Fibroblast of skin of left biceps (primary cell): Measurements from ENCODE around the gene RPS6KA2.

ENCODE experiments used
- DNase-seq, 2 experiments: peaks; one replicate each; pipeline ENCODE4 v3.0.0-alpha.2; 2013; ENCODE audit warnings: low read depth in 2 of 2

RPS6KA2 gene

GRCh38 chr6:166627033-166627874 is at the start of gene RPS6KA2:
TSS of gene RPS6KA2 (minus strand) at chr6:166627251. CDS start at chr6:166627019, 232 bp downstream.
- DNase-seq, result peak; percentile 99

- DNase-seq, result no peak
Observed at GRCh38 chr6:166676270-166676860, 49.3 kb upstream of the RPS6KA2 start.

- no peak for DNase-seq
Observed at GRCh38 chr6:166675736-166676135, 48.7 kb upstream of the RPS6KA2 start.

GRCh38 chr6:166673309-166673708 is 46.3 kb upstream of the RPS6KA2 start:
- DNase-seq, result no peak

GRCh38 chr6:166672624-166673206 is 45.7 kb upstream of the RPS6KA2 start:
- no peak for DNase-seq

GRCh38 chr6:166672146-166672545 is 45.1 kb upstream of the RPS6KA2 start:
- no peak for DNase-seq

DNA sequence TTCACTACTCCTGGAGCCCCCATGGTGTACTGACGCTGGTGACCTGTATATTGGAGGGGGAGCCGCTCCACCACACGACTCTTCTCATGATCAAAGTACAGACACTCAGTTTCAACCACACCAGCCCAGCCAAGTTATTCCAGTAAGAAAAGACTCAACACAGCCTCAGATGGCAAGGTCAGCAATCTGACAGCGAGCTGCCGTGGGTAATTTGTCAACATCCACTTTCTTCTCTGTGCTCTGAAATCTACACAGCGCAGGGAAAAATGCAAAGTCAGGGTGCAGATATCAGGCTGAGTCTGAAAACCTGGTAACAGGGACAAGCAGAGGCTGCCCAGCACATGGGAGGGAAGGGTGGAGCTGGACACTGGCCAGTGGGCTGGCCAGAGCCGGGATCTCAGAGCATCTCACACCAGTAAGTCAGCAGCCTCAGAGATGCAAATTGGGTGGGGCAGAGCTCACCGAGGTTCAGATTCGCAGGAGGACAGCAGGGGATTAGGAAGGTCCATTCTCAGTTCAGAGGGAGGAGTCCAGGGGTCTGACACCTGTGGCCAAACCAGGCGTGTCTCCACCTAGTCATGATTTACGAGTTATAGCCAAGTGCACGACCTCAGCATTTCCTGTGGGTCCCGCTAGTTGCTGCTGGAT is 44.5 kb upstream of the RPS6KA2 start:
- DNase-seq, result no peak

DNA sequence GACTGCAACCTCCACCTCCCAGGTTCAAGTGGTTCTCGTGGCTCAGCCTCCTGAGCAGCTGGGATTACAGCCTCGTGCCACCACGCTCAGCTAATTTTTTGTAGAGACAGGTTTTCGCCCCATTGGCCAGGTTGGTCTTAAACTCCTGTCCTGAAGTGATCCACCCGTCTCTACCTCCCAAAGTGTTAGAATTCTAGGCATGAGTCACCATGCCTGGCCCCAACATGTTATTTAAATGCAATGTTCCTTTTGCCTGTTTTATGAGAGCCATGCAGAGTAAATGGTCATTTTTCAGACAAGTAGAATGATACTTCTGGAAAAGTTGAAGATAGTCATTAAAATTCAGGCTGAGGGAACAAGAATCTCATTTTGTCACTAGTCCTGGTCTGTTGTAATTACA is 43.8 kb upstream of the RPS6KA2 start:
- DNase-seq, result no peak

DNA sequence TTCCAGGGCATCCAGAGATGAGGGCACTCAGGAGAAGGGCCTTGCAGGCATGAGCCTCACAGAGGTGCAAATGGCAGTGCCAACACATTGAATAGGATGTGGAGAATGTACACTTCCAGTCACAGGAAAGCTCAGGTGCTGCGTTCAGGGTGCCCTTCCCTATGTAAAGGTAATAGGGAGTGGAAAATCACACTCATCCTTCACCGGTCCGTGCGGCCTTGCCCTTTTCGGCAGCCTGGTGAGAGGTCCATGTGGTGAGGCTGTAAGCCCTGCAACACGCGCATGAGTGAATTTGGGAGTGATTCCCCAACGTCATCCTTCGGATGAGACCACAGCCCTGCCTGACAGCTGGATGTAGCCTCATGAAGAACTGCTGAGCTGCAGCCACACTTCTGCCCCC is 43.0 kb upstream of the RPS6KA2 start:
- no peak for DNase-seq

- DNase-seq, result no peak
Observed at GRCh38 chr6:166667796-166668610, 41.0 kb upstream of the RPS6KA2 start.

- no peak for DNase-seq
Observed at GRCh38 chr6:166664135-166664534, 37.1 kb upstream of the RPS6KA2 start.

GRCh38 chr6:166663568-166663967 is 36.5 kb upstream of the RPS6KA2 start:
- no peak for DNase-seq

- no peak for DNase-seq
Observed at GRCh38 chr6:166662690-166663089, 35.6 kb upstream of the RPS6KA2 start.

DNA sequence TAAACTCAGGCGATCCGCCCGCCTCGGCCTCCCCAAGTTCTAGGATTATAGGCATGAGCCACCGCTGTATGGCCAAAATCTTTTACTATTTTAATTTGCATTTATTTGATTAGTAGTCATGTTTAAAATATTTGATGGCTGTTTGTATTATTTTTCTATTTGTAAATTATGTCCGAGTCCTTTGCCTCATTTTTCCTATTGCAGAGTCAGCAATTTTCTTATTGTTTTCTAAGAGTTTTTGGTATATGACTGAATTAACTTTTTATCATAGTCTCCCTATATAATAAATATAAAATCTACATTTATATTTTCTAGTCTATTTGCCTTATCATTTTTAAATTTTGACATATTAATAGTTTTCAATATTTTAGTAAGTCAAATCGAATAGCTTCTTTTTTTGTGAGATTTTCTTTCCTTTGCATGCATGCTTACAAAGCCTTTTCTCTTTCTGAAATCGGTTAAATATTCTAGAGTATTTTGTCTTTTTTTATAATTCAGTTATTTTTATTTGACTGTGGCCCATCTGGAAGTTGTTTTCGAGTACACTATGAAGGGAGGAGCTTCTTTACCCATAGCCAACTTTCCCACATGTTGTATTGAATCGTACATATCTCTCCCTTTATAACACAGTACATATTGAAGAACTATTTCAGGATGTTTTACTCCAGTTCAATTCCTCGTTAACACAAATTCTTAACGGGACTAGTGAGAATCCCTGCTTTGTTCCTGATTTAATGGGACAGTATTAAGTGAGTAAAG is 34.5 kb upstream of the RPS6KA2 start:
- no peak for DNase-seq

GRCh38 chr6:166660157-166660688 is 33.2 kb upstream of the RPS6KA2 start:
- DNase-seq, result no peak

GRCh38 chr6:166659581-166659980 is 32.5 kb upstream of the RPS6KA2 start:
- DNase-seq, result no peak

GRCh38 chr6:166658792-166659150 is 31.7 kb upstream of the RPS6KA2 start:
- DNase-seq, result no peak

DNA sequence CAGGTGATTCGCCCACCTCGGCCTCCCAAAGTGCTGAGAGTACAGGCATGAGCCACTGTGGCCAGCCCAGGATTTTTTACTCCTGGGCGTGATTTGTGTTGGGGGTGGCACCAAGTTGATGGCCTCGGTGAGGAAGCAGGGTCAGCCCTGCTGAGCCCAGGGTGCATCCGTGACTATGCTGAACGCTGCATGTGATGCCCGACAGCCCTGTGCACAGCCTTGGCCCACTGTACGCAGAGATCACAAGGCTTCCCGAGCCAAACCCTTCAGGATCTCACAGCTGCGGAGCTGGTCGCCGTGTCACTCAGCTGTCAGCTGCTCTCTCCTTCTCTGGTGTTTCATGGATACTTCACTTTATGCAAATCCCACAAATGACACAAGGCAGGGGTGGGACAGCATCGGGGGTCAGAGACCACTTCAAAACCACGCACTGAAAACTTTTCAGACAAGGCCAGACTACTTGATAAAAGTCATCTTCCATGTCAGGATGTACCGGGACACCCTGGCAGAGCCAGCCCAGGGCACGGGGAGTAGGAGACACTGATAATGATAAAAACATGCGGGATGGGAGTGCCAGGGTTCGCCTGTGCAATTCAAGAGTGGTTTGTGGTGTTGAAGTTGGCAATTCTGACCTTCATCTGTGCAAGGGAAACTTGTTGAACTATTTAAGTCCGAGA is 31.2 kb upstream of the RPS6KA2 start:
- DNase-seq, result no peak

GRCh38 chr6:166657531-166657930 is 30.5 kb upstream of the RPS6KA2 start:
- no peak for DNase-seq
